GM19023 (cell line): ENCODE results near the gene LTBR.

Experiments
- ATAC-seq: cut with Tn5 transposase; IDR thresholded peaks from one replicate; pipeline ENCODE4 v1.9.1; 2021; ENCODE audit warnings: mild to moderate bottlenecking, moderate library complexity; ENCODE audit not compliant: unreplicated experiment

Gene LTBR

GRCh38 chr12:6380141-6381121 lies 3.5 kb upstream of the LTBR start:
- ATAC-seq = no peak

GRCh38 chr12:6382371-6382770 lies 1.6 kb upstream of the LTBR start:
- ATAC-seq = no peak

- ATAC-seq = no peak
These were observed 980 bp upstream of the LTBR start for GRCh38 chr12:6382982-6383381.

- no peak for ATAC-seq
These were observed 806 bp downstream of the LTBR start for GRCh38 chr12:6384499-6385436.

GRCh38 chr12:6386038-6386437 lies 2.1 kb downstream of the LTBR start:
- no peak for ATAC-seq

GRCh38 chr12:6386491-6386890 lies 2.5 kb downstream of the LTBR start:
- no peak for ATAC-seq

- ATAC-seq = no peak
These were observed 3.6 kb downstream of the LTBR start for GRCh38 chr12:6387541-6387940.

- ATAC-seq = no peak
These were observed 6.3 kb downstream of the LTBR start for GRCh38 chr12:6390084-6390799.

GRCh38 chr12:6391013-6391412 lies 7.1 kb downstream of the LTBR start:
- no peak for ATAC-seq

- ATAC-seq = no peak
These were observed 8.5 kb downstream of the LTBR start for GRCh38 chr12:6392504-6392903.

- no peak for ATAC-seq
These were observed 9.1 kb downstream of the LTBR start for GRCh38 chr12:6393109-6393508.

GRCh38 chr12:6394398-6394797 lies 10.4 kb downstream of the LTBR start:
- ATAC-seq = no peak

GRCh38 chr12:6396031-6396430 lies 12.1 kb downstream of the LTBR start:
- ATAC-seq = no peak

- ATAC-seq = no peak
These were observed 16.1 kb downstream of the LTBR start for GRCh38 chr12:6399884-6400644.

- ATAC-seq = no peak
These were observed 20.4 kb downstream of the LTBR start for GRCh38 chr12:6404390-6404789.

GRCh38 chr12:6405963-6406362 lies 22.0 kb downstream of the LTBR start:
- ATAC-seq = no peak

- no peak for ATAC-seq
These were observed 23.4 kb downstream of the LTBR start for GRCh38 chr12:6407236-6407954.

GRCh38 chr12:6416596-6416995 lies 32.6 kb downstream of the LTBR start:
- ATAC-seq = no peak

- ATAC-seq = no peak
These were observed 34.8 kb downstream of the LTBR start for GRCh38 chr12:6418796-6419195.

- ATAC-seq = no peak
These were observed 36.4 kb downstream of the LTBR start for GRCh38 chr12:6420364-6420763.
